NCI-H2107 treated with DMSO at 0.1 percent for 48 hours (cell line): ENCODE results near the gene SLC39A7.
"Not testable (repeated sequence)": the region's sequence is repeated elsewhere in the genome, so short reads cannot be mapped to it uniquely, and the experiment has no call there.

Experiments
- DNase-seq: peaks from one replicate; lab custom pipeline; 2025; ENCODE audit not compliant: unreplicated experiment; lab: John Stamatoyannopoulos, UW

Gene SLC39A7

GRCh38 chr6:33226503-33227120 is 25.9 kb downstream of the SLC39A7 start:
- DNase-seq: not testable (repeated sequence)

GRCh38 chr6:33235221-33235634 is 34.6 kb downstream of the SLC39A7 start:
- DNase-seq: peak; percentile 47

GRCh38 chr6:33236328-33236727 is 35.7 kb downstream of the SLC39A7 start:
- no peak for DNase-seq

GRCh38 chr6:33236852-33237251 is 36.2 kb downstream of the SLC39A7 start:
- no peak for DNase-seq

DNA sequence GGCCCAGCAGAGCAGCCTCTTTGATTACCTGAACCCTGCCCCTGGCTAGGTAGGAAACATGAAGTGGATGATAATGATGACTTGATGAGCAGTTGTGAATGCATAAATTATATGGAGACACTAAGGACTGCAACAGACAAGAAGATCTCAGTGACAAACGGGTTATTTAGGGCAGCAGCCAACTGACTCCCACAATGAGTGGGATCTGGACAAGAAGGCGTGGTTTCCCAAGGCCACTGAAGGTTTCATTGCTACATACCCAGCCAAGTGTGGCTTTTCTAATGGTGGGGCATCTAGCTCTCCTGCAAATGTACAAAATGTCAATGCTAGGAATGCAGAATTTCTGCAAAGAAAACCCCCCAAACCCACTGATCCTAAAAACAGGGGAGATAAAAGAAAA is 37.1 kb downstream of the SLC39A7 start:
- no peak for DNase-seq

GRCh38 chr6:33241968-33242367 is 41.3 kb downstream of the SLC39A7 start:
- DNase-seq: no peak

DNA sequence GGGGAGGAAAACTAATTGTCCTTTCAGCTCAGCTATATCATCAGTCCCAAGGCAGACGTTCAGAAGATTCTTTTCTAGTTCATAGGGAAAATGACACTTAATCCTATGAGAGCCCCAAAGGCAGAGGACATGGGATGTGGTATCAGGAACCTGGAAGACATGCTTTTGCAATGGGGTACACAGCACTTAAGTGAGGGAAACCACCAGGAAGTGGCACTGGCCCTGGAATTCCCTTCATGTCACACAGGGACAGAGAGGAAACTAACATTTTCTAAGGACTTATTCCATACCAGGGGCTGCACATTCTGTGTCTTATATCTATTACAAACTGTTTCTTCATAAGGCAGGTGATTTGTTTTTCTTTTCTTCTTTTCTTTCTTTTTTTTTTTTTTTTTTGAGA is 42.8 kb downstream of the SLC39A7 start:
- DNase-seq: no peak

- peak; percentile 63 for DNase-seq
Measured at GRCh38 chr6:33247977-33248642, 47.4 kb downstream of the SLC39A7 start.

DNA sequence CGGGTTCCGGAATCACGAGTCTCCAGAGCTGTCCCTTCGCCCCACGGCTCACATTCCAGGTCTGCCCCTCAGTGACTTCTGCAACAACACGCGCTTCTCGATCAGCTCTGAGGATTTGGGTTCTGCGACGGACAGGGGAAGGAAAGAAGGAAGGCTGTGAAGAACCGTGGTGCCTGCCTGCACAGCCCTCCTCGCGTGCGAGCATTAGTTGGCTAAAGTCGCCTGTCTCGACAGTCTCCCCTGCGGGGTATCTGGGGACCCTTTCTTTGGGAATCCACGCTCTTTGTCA is 47.9 kb downstream of the SLC39A7 start:
- no peak for DNase-seq

DNA sequence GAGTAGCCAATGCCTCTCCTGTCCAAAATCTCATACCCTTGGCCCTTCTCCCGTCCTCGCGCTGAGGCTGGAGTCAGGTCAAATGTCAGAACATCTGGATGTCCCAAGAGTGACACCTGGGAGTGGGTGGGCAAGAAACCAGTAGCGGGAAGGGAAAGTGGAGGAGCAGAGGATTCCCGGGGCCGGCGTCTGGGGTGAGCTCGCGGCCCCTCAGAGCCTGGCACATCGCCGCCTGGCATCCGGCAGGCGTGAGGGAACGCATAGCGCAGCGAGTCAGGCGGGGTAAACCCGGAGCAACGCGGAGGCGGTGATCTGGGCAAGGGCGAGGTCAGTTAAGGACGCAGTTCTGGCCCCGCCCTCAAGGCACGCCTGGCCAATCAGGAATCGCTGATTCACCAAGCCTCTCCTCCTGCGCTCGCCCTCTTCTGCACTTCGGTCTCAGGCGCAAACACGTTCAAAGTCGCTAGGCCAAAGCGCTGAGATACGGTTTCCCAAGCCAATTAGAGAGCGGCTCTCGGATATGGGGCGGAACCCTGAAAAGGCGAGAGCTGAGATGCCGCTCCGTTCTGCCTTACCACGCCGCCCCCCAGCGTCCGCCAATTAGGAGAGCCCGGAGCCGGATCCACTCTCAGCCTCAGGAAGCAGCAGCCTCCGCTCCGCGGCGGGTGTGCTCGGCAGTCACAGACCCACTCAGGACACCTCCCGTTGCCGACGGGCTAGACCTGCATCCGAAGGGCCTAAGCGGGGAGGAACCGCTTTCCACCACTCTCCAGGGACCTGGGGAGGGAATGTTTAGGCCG is 48.5 kb downstream of the SLC39A7 start:
- DNase-seq: peak; percentile 88

- DNase-seq: no peak
Measured at GRCh38 chr6:33249732-33250630, 49.3 kb downstream of the SLC39A7 start.

DNA sequence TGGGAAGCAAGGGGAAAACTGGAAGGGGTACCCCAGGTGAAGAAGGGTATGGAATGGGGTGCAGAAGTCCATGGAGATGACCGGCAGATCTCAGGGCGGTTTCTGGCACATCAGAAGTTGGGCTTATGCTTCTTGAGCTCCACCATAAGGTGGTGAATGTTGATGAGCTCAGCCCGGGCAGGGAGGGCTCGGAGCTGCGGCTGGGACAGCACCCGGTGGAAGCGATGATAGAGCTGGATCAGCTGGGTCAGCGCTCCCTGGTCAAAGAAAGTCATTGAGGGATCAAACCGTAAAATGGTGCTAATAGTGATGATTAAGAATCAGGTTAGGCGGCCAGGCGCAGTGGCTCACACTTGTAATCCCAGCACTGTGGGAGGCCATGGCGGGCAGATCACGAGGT is 50.1 kb downstream of the SLC39A7 start:
- DNase-seq: no peak

- DNase-seq: no peak
Measured at GRCh38 chr6:33251395-33252012, 50.8 kb downstream of the SLC39A7 start.

DNA sequence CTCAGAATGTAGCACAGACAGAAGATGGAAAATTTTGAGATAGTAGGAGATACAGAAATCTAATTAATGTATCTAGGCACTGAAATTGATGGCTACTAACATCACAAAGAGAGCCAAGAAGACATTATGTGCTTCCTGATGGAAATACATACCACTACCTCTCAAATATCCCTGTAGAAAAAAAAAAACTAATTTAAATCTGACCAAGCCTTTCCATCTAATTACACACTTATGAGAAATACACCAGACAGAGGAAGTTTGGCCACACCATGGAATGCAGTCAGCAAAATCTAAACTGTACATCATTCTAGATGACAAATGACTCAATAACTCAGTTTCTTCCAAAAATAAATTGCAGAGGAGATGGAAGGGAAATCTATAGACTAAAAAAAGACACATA is 52.1 kb downstream of the SLC39A7 start:
- no peak for DNase-seq
